LNCaP clone FGC (cell line): ENCODE measurements around the gene PLXNB3.
"Not testable (repeated sequence)": the region's sequence is repeated elsewhere in the genome, so short reads cannot be mapped to it uniquely, and the experiment has no call there.

Source experiments
- DNase-seq: peaks from one replicate; pipeline ENCODE4 v3.0.0-alpha.2; 2011; ENCODE audit warnings: low read depth
- H3K4me3 ChIP-seq: 2 replicates; pipeline ENCODE4 v1.5.1; 2011; ENCODE audit warnings: mild to moderate bottlenecking, low read depth, low read length, control low read depth
- TF ChIP-seq, protein P1 (sequence below): IDR thresholded peaks from 2 replicates; pipeline ENCODE4 v1.5.1; 2012; ENCODE audit warnings: mild to moderate bottlenecking; ENCODE audit not compliant: control insufficient read depth, insufficient read depth; ENCODE audit errors: extremely low read depth

Gene PLXNB3

DNA sequence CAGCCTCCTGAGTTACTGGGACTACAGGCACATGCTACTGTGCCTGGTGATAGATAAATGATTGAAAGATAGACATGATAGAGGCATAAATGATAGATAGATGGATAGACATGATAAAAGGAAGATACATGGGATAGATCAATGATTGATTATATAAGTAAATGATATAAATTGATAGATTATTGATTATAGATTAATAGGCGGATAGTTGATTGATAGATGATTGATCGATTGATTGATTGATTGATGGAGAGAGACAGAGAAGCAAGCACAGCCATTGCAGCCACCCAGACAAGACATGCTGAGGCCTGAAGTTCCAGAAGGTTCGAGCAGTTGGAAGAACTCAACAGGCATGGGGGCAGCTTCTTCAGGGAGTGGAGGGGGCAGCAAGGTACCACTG lies 17.7 kb upstream of the PLXNB3 start:
- no peak for DNase-seq
- H3K4me3 ChIP-seq, result no peak overlapping the region
- TF ChIP-seq, protein P1, sequence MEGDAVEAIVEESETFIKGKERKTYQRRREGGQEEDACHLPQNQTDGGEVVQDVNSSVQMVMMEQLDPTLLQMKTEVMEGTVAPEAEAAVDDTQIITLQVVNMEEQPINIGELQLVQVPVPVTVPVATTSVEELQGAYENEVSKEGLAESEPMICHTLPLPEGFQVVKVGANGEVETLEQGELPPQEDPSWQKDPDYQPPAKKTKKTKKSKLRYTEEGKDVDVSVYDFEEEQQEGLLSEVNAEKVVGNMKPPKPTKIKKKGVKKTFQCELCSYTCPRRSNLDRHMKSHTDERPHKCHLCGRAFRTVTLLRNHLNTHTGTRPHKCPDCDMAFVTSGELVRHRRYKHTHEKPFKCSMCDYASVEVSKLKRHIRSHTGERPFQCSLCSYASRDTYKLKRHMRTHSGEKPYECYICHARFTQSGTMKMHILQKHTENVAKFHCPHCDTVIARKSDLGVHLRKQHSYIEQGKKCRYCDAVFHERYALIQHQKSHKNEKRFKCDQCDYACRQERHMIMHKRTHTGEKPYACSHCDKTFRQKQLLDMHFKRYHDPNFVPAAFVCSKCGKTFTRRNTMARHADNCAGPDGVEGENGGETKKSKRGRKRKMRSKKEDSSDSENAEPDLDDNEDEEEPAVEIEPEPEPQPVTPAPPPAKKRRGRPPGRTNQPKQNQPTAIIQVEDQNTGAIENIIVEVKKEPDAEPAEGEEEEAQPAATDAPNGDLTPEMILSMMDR, result no peak

DNA sequence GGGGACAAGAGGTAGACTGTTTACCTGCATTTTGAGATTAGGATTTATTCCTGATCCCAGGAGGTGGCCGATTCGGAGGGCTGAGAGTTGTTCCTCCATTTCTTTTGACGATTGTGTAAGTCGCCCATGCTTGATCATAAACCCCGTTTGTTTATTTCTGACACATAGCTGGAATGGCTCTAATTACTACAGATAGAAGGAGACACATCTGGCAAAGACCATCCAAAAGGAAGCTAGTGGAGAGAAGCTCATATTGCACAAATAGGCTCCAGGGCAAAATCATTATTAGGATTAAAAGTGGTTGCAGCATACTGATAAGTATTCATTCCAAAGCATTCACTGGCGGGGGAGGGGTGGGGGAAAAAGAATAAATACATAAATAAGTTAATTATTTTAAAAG lies 17.1 kb upstream of the PLXNB3 start:
- DNase-seq, H3K4me3 ChIP-seq: not testable (repeated sequence)

DNA sequence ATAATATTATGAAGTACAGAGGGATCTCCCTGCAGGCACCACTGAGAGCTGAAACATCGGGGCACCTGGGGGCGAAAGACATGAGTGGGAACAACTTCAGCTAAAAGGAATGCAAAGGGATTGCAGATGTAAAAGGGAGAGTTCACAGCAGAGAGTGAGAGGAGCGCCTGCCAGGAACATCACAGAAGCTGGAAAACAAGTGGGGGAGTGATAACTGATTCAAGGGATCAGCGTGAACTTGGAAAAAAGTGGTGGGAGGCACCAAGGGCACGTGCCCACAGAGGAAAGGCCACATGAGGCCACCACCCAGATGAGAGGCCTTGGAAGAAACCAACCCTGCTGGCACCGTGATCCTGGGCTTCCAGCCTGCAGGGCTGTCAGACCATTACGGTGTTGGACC lies 15.0 kb upstream of the PLXNB3 start:
- H3K4me3 ChIP-seq, DNase-seq: not testable (repeated sequence)

DNA sequence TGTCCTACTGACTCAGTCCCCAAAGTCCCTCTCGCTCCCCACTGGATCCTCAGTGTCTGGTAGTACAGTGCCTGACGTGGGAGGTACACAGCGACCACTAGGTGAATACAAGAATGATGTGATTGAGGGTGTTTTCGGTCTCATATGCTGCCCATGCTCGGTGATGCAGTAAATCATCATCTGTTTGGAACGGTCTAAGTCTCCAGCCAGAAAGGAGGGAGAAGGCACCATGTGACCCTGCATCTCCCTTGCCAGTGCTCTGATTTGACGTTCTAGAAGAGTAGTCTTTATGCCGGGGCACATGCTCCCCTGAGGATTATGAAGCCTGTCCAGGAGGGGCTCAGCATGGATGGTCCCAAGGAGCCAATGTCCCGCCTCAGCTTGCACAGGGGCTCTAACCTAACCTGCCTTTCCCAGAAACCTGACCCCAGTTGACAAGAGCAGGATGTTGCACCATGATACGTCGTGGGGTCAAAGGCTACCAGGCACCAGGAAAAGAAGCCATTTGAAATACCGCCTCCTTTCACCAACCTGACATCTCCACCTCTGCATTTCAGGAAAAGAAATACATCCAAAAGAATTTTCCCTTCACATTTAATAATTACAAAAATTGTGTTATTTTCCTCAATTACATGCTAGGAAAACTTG lies 13.8 kb upstream of the PLXNB3 start:
- DNase-seq, result no peak
- TF ChIP-seq, protein P1, result no peak
- no peak overlapping the region for H3K4me3 ChIP-seq

- no peak for DNase-seq
- no peak overlapping the region for H3K4me3 ChIP-seq
- TF ChIP-seq, protein P1, result no peak
These were observed 8.9 kb upstream of the PLXNB3 start for GRCh38 chrX:153755136-153755535.

- DNase-seq, result no peak
- TF ChIP-seq, protein P1, result no peak
- H3K4me3 ChIP-seq, result no peak overlapping the region
These were observed 2.2 kb upstream of the PLXNB3 start for GRCh38 chrX:153761863-153762262.

- DNase-seq, result no peak
- H3K4me3 ChIP-seq, result no peak overlapping the region
- TF ChIP-seq, protein P1, result no peak
These were observed 1.3 kb upstream of the PLXNB3 start for GRCh38 chrX:153762626-153763173.

DNA sequence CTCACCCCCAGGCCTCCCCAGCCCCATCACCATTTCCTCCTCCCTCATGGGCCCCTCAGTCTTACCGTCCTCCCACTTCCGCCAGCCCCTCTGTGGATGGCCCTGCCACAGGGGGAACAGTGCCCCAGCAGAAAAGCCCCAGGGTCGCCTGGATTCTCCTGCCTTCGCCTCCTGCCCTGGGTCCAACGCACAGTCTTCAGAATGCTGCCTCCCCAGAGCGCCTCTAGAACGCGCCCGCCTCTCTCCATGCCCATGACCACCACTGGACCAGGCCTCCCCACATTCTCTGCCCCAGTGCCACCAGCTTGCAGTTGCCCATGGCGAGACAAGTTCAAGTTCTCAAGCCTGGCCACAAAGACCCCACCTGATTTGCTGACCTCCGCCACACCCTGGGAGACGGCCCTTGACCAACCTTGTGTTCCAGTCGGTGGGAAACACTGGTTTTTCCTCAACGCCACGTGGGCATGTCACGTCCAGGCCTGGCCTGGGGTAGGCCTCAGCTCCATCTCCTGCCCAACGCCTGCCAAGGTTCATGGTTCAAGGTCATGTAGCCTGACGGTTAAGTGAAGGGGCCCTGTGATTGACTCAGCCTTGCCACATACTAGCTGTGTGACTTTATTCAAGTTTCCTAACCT lies 634 bp upstream of the PLXNB3 start:
- TF ChIP-seq, protein P1, result no peak
- no peak overlapping the region for H3K4me3 ChIP-seq
- no peak for DNase-seq
